OCI-LY1 (cell line): ENCODE results near the gene SPAG9.

Source experiments
- EZH2 ChIP-seq: fragments of 200-600 bp; sonication (generic), shearing (Covaris generic); IDR thresholded peaks from 2 replicates; pipeline ENCODE4 v1.8.0; 2017; ENCODE audit warnings: borderline replicate concordance, mixed run types, mild to moderate bottlenecking, antibody characterized with exemption, low read length, moderate library complexity, mixed read lengths
- TF ChIP-seq, protein P1 (sequence below): fragments of 200-600 bp; sonication (generic), shearing (Covaris generic); IDR thresholded peaks from 2 replicates; pipeline ENCODE4 v1.5.1; 2017; ENCODE audit warnings: mild to moderate bottlenecking, antibody characterized with exemption, low read length, moderate library complexity, mixed read lengths

- TF ChIP-seq, protein P1, sequence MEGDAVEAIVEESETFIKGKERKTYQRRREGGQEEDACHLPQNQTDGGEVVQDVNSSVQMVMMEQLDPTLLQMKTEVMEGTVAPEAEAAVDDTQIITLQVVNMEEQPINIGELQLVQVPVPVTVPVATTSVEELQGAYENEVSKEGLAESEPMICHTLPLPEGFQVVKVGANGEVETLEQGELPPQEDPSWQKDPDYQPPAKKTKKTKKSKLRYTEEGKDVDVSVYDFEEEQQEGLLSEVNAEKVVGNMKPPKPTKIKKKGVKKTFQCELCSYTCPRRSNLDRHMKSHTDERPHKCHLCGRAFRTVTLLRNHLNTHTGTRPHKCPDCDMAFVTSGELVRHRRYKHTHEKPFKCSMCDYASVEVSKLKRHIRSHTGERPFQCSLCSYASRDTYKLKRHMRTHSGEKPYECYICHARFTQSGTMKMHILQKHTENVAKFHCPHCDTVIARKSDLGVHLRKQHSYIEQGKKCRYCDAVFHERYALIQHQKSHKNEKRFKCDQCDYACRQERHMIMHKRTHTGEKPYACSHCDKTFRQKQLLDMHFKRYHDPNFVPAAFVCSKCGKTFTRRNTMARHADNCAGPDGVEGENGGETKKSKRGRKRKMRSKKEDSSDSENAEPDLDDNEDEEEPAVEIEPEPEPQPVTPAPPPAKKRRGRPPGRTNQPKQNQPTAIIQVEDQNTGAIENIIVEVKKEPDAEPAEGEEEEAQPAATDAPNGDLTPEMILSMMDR: no peak
- TF ChIP-seq EZH2: no peak
Measured at GRCh38 chr17:51079049-51079448, 41.6 kb downstream of the SPAG9 start.
